RPMI8226 (cell line): Measurements from ENCODE around the gene KCND3.

ENCODE experiments used
- DNase-seq: peaks from one replicate; pipeline ENCODE4 v3.0.0-alpha.2; 2015

KCND3 gene

DNA sequence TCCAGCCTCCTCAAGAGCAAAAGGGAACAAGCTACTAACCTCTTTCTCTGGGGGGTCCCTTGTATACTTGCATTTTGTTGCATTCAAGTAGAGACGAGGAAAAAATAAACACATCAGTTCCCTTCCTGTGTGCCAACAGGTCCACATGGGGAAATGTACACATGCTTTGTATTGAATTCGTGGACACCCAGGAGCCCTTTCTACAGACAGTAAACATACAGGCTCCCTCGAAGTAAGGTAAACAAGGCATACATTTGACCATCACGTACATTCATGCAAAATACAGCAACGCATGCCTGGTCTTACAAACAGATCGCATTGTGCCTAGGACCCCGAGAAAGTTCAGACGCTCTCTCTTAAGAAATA lies 1.1 kb downstream of the KCND3 start:
- DNase-seq, result no peak

DNA sequence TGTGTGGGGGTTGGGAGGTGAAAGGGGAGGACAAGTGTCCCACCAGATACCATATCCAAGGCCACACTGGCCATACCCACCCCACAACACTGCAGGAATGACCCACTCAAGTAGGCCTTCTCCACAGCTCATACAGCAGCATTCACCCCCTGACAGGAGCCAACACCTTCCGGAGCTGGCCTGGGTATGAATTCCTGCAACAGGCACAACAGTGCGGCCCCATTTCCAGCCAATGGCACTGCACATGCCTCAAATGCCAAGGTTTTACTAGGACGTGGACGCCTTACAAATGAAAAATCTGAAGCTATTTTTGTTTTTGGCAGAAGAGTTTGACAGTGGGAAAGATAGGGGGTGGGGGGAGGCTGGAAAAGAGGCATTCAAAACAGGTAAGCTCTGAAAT lies 2.0 kb downstream of the KCND3 start:
- DNase-seq, result no peak

DNA sequence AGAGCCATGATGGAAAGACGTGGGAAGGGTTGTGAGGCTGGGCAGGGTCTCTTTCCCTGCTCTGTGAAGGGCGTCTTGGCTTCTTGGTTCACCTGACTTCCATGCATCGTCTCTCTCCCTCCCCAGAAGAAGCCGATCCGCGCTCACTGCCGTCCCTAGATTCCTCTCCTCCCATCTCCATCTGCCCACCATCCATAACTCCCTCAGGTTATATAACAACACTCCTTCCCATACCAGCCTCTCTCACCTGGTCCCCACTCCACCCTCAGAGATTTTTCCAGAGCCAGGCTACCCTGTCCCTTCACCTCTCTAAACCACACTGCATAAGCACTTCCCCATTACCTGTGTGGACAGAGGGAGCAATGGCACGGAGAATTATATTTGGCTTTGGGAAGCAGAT lies 6.0 kb downstream of the KCND3 start:
- DNase-seq, result no peak

GRCh38 chr1:111982428-111982827 lies 7.0 kb downstream of the KCND3 start:
- DNase-seq, result no peak

- DNase-seq, result no peak
Observed at GRCh38 chr1:111981871-111982270, 7.6 kb downstream of the KCND3 start.

- DNase-seq, result no peak
Observed at GRCh38 chr1:111981090-111981489, 8.4 kb downstream of the KCND3 start.

DNA sequence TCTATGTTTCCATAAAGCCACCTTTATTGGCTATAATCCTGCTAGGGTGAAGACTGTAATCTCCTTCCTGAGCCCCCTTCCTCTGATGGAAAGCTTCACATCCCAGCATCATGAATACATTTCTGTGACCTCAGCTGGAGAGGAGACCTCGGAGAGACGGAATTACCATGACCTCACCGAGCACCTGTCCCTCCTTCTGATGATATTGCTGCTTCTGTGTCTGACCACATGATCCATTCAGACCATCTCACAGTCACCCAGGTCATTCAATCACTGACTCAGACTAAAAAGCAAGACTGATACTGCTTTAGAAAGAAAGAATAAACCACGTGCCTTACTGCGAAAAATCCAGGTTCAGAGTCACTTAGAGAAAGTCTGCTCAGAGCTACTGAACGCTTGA lies 8.8 kb downstream of the KCND3 start:
- no peak for DNase-seq

DNA sequence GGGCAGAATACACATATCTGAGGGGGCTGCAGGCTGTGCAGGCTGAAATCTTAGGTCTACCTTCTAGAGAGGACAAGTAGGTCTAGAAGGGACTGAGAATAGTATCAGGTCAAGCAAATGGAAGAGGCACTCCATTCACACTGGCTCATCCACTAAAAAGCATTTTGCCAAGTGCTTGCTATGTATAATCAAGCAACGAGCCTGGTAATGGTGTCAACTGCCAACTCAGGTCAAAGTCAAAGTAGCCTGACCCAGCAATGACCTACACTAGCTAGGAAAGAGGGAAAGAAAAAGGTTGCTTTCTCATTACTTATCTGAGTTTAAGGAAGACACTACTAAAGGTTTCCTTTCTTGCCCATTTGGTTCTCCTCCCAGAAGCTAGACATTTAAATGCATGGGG lies 10.8 kb downstream of the KCND3 start:
- no peak for DNase-seq

- DNase-seq, result no peak
Observed at GRCh38 chr1:111977378-111977777, 12.1 kb downstream of the KCND3 start.

- DNase-seq, result no peak
Observed at GRCh38 chr1:111976842-111977241, 12.6 kb downstream of the KCND3 start.

DNA sequence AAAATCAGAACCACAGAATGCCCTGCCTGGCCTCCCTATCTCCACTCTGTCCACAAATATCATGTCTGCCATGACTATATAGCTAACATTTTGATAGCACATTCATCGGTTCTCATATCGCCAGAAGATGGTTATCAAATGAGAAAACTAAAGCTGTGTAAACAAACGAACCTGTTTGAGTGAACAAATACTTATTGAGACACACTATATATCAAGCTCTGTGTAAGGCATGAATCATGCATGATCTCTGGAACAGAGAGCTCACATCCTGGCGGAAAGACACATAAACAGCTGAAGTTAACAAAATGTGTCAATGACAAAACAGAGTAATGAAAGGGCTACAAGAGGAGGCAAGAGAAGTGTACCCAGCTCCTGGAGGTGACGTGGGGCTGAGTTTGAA lies 13.1 kb downstream of the KCND3 start:
- DNase-seq, result no peak

DNA sequence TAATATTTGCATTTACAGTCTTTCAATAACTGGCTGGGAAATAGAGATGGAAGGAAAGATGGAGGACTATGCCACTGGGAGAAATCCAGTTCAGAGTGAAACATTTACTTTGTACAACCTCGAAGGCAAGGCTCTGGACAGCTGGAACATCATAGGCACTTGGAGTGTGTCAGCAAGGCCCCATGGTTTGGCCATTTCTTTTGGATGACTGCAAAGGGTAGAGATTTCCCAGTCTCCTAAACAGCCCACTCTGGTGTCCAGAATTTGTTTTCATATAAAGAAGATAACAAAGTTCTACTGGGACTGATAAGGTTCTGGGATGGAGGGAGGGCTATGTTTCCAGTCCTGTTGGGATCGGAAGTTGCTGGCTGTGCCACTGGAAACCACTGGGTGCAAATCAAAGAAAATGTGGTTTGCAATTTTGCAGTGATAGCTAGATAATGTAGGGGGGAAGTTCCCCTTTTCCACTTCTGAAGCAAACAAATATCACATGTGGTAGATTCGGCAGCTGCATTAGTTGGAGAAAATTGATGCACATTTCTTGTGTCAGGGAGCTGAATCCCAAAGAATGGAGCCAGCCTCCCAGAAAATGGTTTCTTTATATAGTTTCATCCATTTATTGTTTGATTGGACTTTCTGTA lies 16.2 kb downstream of the KCND3 start:
- DNase-seq, result no peak

DNA sequence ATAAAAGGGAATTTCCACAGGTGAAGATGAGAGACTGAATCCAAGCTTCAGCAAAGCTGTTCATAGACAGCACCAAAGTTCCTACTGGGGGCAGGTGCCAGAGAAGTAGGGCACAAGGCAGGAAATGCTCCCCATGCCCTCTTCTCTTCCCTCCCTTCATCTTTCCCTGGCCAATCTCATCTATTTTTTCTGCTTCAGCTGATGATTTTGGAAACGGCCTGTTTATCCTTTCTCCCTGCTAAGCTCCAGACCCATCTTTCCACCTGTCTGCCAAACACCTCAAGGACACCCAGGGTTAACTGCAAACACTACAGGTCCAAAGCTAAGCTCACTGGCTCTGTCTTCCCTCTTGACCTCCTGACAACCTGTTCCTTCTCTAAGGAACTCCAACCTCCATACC lies 18.1 kb downstream of the KCND3 start:
- no peak for DNase-seq

DNA sequence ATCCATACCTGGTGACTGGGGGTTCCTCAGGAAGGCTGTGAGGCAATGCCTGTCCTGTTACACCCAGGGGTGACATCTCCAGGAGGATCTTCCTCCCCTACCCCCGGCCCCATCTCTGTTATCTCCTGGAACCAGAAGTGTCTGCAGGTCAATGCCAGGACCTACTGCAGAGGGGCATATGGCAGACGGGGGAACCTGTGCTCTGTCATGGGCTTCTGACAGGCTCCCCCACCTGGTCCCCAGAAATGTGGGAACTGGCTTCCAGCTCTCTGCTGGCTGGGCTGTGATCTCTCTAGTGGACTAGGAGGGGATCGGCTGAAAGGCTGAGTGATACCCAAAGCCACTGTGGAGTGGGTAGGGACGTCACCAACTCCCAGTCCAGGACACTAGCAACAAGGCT lies 21.0 kb downstream of the KCND3 start:
- DNase-seq, result no peak

DNA sequence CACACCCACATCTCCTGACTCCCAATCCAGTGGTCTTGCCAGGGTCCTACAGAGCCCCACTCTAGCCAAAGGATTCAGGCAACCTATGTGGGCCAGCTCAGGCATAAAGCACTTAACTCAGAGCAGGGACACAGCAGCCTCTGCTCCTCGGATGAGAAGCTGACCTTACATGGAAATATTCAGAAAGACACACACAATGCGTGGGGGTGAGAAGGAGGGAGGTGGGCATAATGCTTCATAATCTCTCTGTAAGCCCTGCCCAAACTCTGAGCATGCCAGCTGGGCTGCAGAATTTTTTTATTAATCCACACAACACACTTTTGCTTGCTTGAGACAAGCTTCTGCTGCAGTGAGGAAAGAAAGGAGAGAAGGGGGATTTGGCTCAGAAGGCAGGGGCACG lies 21.6 kb downstream of the KCND3 start:
- DNase-seq, result no peak

DNA sequence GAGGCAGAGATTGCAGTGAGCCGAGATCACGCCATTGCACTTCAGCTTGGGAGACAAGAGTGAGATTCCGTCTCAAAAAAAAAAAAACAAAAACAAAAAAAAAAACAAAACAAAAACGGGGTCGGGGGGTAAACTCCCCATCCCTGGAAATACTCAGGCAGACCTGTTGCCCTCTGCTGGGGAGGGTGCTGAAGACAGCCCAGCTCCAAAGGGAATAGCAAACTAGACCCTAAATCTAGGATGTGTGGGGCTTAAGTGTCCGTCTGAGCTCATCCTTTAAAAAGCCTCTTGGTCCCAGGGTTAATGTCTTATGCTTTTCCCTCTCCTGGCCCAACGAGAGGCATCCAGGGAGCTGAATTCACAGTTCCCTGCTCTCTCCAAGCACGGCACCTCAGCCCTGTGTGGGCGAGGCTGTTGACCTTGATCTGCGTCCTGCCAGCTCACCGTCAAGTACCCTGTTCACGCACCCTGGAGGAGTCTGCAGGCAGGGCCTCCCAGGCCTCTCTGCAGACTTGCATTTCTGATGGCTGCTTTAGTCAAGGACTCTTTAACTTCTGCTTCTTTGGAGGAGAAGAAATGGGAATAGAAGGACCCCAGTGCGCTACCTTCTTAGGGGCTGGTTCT lies 22.3 kb downstream of the KCND3 start:
- DNase-seq, result no peak

DNA sequence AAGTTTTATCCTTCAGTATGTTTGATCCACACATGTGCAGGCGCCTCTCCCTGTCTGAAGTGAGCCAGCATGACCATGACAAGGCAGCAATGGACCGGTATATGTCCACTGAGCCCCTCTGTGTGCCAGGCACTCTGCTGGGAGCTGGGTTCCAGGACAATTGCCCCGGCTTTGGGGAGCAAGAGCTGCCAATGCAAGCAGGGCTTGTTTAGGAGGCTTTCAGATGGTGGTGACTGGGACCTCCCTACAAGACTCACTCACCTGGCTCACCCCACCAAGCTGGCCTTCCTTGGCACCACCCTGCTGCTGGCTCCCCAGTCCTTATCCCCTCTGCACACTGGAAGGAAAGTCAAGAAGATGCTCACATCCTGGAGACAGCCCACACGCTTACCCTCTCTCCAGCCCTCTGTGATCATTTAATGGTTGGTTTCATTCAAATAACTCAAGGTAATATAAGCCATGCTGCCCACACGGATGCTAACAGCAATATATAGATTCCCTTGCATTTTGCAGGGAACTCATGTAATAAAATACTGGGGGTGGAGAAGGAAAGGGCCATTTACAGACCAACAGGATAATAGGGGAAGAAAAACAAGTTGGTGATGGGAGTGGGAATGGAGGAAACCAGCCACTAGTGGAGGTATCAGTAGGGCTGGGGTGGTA lies 23.6 kb downstream of the KCND3 start:
- DNase-seq, result no peak

DNA sequence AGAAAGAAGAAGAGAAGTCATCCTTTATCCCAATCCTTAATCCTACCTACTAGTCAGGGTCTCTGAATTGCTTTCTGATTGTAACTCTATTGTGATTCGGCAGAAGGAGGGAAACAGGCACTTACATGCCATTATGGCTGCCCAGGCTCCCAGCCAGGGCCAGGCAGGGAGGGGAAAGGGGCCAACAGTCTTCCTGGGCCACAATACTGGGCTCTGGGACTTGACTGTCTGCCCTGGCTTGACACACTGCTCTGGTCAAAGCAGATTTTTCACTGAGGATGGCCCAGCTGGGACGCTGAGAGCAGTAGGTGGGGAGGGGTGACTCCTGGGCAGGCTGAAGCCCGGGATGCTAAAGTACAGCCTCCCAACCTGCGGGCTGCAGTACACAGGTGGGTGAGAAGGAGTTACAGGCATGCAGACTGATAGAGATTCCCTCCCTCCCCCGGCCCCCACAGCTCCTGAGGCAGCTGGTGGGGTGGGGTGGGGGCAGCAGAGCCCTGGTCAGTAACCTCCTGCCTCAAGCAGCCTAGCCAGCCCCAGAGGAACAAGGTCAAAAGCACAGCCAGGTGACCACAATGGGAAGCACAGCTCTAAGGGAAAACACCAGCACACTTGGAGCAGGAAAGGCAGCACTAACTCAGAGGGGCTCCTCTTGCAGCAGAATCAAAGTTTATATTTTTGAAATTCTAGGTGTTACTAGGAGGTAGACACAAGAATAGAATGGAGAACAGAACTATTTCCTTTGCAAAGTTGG lies 25.3 kb downstream of the KCND3 start:
- no peak for DNase-seq

- no peak for DNase-seq
Observed at GRCh38 chr1:111961773-111962565, 27.5 kb downstream of the KCND3 start.

DNA sequence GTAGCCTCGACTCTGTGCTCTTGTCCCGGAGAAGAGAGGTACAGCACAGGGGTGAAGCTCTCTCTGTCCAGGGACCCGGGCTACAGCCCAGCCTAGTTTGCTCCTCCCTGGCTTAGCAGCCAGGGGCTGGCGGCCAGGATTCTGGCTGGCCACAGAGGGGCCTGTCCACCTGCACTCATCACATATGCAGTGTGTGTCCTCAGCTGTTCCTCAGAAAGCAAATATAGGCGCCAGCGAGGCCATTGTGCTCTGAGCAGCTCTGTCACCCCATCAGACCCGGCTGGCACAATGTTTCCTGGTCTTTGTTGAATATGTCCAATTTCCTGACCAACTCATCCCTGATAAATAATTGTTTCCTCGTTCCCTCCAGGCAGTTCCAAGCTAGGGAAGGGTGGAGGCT lies 28.5 kb downstream of the KCND3 start:
- DNase-seq, result no peak

DNA sequence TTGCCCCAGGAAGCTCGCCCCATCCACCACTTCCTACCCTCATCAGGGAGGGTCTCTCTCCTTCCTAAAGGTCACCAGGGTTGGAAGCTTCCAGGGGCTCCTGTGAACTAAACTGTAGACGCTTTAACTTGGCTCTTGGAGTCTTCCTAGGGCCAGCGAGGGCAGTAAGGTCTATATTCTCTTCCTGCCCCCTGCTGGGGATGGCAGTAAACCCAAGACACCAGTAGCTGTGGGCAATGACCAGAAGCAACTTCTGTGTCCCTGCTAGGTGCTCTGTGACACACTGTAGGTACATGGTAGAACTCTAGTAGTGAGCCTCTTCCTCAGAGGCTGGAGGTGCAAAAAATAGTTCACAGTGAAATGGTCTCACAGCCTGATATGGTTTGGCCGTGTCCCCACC lies 30.0 kb downstream of the KCND3 start:
- no peak for DNase-seq

GRCh38 chr1:111958851-111959250 lies 30.6 kb downstream of the KCND3 start:
- no peak for DNase-seq

DNA sequence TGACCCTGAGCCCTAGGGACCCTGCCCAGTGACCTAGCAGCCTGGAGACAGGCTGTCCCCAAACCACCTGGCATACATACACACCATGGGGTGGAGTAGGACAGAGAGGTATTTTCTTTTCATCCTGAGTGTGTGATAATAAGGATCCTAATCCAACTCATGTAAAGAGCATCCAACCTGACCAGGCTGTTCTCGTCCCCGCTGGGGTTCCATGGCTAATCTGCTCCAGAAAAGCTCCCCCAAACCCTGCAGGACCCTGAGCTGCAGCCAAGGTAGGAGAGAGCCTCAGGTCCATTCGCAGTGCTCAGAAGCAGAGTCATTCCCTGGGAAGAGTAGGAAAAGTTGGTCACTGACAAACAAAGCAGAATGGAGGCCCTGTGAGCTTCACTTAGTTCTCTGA lies 31.4 kb downstream of the KCND3 start:
- no peak for DNase-seq
